Gastroesophageal sphincter (tissue), 3 donors: ENCODE measurements around the gene PRKAR1B.

ENCODE experiments used
- EP300 ChIP-seq: sonication (generic); formaldehyde crosslinking; IDR thresholded peaks from one replicate; pipeline ENCODE4 v1.6.1; 2017; ENCODE audit warnings: antibody characterized with exemption, mild to moderate bottlenecking
- POLR2A ChIP-seq, 2 donors: fragments of 450-650 bp; IDR thresholded peaks; one replicate each; pipeline ENCODE4 v1.6.1; 2017; ENCODE audit warnings: antibody characterized with exemption in 2 of 2, mild to moderate bottlenecking in 2 of 2, moderate library complexity in 1 of 2
- TF ChIP-seq, protein P1 (sequence below), 4 experiments: fragments of 200-600 bp in 2 of 4; fragments of 450-650 bp in 2 of 4; sonication (generic) in 1 of 4; IDR thresholded peaks; one replicate each; pipeline ENCODE4 v1.5.1; 2017 to 2019; ENCODE audit warnings: antibody characterized with exemption in 4 of 4, mild to moderate bottlenecking in 2 of 4, moderate library complexity in 2 of 4

DNA sequence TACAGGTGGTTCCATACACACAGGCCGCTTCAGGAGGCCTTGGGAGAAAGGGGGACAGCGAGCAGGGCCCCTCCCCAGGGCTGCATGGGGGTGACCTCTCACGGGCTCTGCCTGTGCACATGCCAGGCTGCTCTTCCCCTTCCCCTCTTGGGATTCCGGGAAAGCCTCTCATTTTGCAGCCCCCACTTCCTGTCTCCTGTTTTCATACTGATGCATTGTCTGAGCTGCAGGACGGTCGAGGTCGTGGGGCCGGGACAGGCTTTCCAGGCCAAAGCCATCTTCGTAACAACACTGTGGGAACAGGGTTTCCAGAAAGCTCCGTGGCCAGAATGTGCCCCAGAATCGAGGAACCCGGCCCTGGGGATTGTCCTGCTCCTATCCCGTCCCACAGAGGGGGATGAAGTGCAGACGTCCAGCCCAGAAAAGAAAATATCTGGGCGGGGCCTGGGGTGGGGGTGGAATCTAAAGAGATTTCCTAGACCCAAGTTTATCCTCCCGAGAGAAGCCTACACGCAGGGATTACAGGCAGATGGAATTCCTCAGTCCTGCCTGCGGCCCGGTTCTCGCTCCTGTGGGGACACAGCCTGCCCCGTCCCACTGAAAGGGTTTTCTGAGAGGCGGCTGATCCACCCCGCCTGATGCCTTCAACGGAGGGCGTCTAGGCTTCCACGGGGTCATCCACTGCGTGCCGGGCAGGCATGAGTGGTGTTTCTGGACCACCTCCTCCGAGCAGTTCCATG is 30.1 kb downstream of the PRKAR1B start:
- TF ChIP-seq, protein P1, sequence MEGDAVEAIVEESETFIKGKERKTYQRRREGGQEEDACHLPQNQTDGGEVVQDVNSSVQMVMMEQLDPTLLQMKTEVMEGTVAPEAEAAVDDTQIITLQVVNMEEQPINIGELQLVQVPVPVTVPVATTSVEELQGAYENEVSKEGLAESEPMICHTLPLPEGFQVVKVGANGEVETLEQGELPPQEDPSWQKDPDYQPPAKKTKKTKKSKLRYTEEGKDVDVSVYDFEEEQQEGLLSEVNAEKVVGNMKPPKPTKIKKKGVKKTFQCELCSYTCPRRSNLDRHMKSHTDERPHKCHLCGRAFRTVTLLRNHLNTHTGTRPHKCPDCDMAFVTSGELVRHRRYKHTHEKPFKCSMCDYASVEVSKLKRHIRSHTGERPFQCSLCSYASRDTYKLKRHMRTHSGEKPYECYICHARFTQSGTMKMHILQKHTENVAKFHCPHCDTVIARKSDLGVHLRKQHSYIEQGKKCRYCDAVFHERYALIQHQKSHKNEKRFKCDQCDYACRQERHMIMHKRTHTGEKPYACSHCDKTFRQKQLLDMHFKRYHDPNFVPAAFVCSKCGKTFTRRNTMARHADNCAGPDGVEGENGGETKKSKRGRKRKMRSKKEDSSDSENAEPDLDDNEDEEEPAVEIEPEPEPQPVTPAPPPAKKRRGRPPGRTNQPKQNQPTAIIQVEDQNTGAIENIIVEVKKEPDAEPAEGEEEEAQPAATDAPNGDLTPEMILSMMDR (IDR thresholded peaks at IDR 0.05), result no peak
- TF ChIP-seq EP300 (no peak), POLR2A (IDR thresholded peaks at IDR 0.05) (no peak)
